ENCODE data around the gene ARAP1. TPM values are rescaled to one million over a fixed set of nuclear protein-coding genes. Genes with fewer than 3 reads are reported as not detected.

The ARAP1 gene
- total and polyA plus RNA-seq, 2 donors (not counting 3 experiments of a cell fraction or from before 2014, with no cell fraction given): 36.8 to 66.2 TPM

DNA sequence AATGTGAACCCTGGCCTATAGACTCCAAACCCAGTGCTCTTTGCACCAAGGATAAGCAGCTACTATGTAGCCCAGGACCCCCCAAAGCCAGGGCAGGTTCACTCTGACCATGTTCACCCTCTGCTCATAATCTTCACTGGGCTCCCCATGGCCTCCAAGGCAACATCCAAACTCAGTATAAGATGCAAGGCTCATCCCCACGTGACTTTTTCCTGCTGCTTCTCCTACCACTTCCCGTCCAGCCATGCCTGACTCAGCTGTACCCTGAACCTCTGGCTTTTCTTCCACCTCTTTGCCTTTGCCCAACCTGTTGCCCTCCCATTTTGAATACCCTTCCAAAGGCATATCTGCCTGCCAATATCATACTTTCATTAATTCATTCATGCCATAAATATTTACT, 105.7 kb downstream of the ARAP1 start:
- dilution Hi-C loops (cut with MboI; ENCODE audit: extremely low pct_ligation_motif_present, low sequenced_read_pairs): no loop called here

DNA sequence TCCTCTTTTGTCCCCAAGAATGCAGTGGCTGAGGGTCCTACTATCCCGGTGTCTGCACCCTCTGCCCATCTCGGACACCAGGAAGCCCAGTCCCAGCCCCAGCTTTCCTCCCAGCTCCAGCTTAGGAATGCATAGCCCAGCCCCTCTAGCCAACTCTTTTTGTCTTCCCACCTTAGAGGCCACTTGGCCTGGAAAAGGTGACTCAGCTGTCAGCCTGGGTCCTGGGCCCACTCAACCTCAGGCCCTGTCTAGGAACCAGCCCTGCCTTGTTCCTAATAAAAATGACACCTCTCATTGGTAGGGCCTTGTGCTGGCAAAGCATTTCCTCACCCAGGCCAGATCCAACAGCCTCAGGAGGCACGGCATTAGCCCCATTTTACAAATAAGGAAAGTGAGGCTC, 106.2 kb downstream of the ARAP1 start:
- Histone ChIP-seq H3K9me3 (replicated peaks; ENCODE audit: control insufficient read depth, insufficient read depth, low read length) (no peaks in the 10 kb centered on the region), H3K36me3 (ENCODE audit: control insufficient read depth in 2 of 2, extremely low read depth in 1 of 2, insufficient read depth in 2 of 2, low read length in 2 of 2) (no peaks in the 10 kb centered on the region), H4K20me1 (replicated peaks; ENCODE audit: control insufficient read depth, extremely low read depth, insufficient read depth, low read length) (no peaks in the 10 kb centered on the region), H3K27ac (ENCODE audit: insufficient read depth, low read depth, low read length) (no peak overlapping the region), H3K4me2 (ENCODE audit: insufficient read depth, low read length) (no peak overlapping the region), H3K9ac (replicated peaks; ENCODE audit: extremely low read depth, insufficient read depth, low read length) (no peak overlapping the region), H3K27me3 (ENCODE audit: control insufficient read depth in 2 of 2, insufficient read depth in 2 of 2, low read length in 2 of 2) (peaks cover 0 to 2% of the 10 kb centered on the region in 2 experiments), H3K4me3 (replicated peaks in 1 of 3; ENCODE audit: insufficient read depth in 1 of 3, low read depth in 1 of 3, low read length in 3 of 3) (no peak overlapping the region), H3K79me2 (ENCODE audit: control insufficient read depth, insufficient read depth, low read length) (no peaks in the 10 kb centered on the region), H2AFZ (ENCODE audit: low read depth, low read length) (no peak overlapping the region), H3K4me1 (ENCODE audit: control insufficient read depth, extremely low read depth, insufficient read depth, low read length) (peaks cover 7% of the 10 kb centered on the region), H3K9me1 (replicated peaks; ENCODE audit: control insufficient read depth, extremely low read depth, insufficient read depth, low read length) (no peaks in the 10 kb centered on the region)
- DNase-seq (ENCODE audit: low read depth, low spot score): no peak
- CTCF ChIA-PET: interaction anchor here (0.6 to 6.6 kb wide), 8 partner anchors 10 to 175 kb away, joined by 3 to 166 read pairs (median 5); no protein-coding TSS in a partner anchor
- intact Hi-C loops (cut with micrococcal nuclease): no loop called here
- POLR2A ChIA-PET: no interaction called here
- BruUV-seq (replicated peaks): no TSS peak
- TF ChIP-seq MYC (IDR thresholded peaks at IDR 0.05; ENCODE audit: low read depth, low read length): no peak
- TF ChIP-seq, protein P1, sequence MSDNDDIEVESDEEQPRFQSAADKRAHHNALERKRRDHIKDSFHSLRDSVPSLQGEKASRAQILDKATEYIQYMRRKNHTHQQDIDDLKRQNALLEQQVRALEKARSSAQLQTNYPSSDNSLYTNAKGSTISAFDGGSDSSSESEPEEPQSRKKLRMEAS (IDR thresholded peaks at IDR 0.05; ENCODE audit: insufficient read depth, insufficient read length): no peak
- no peak for TF ChIP-seq POLR2AphosphoS5 (IDR thresholded peaks at IDR 0.05; ENCODE audit: insufficient read depth, low read depth, low read length)
- TF ChIP-seq EZH2 (IDR thresholded peaks at IDR 0.05; ENCODE audit: borderline replicate concordance, low read depth, low read length, severe bottlenecking): no peak
- TF ChIP-seq, protein P2, sequence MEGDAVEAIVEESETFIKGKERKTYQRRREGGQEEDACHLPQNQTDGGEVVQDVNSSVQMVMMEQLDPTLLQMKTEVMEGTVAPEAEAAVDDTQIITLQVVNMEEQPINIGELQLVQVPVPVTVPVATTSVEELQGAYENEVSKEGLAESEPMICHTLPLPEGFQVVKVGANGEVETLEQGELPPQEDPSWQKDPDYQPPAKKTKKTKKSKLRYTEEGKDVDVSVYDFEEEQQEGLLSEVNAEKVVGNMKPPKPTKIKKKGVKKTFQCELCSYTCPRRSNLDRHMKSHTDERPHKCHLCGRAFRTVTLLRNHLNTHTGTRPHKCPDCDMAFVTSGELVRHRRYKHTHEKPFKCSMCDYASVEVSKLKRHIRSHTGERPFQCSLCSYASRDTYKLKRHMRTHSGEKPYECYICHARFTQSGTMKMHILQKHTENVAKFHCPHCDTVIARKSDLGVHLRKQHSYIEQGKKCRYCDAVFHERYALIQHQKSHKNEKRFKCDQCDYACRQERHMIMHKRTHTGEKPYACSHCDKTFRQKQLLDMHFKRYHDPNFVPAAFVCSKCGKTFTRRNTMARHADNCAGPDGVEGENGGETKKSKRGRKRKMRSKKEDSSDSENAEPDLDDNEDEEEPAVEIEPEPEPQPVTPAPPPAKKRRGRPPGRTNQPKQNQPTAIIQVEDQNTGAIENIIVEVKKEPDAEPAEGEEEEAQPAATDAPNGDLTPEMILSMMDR (IDR thresholded peaks at IDR 0.05; ENCODE audit: extremely low read depth in 1 of 2, insufficient read depth in 1 of 2, low read depth in 1 of 2, low read length in 2 of 2): no peak
- TF ChIP-seq POLR2A (IDR thresholded peaks at IDR 0.05; ENCODE audit: low read depth, low read length): no peak
- no peak for TF ChIP-seq FOS (IDR thresholded peaks at IDR 0.05; ENCODE audit: borderline replicate concordance, insufficient read depth, low read length)
- TF ChIP-seq JUN (IDR thresholded peaks at IDR 0.05; ENCODE audit: borderline replicate concordance, insufficient read depth, insufficient read length, low read depth): no peak
- TF ChIP-seq GATA2 (IDR thresholded peaks at IDR 0.05; ENCODE audit: insufficient read depth, insufficient read length, low read depth, low read length): no peak
- dilution Hi-C loops (cut with MboI; ENCODE audit: extremely low pct_ligation_motif_present, low sequenced_read_pairs): no loop called here
- no peak for FAIRE-seq

More for the DNA sequence above, 105.7 kb downstream of the ARAP1 start:
- Histone ChIP-seq H3K79me2 (ENCODE audit: control insufficient read depth, insufficient read depth, low read length) (no peaks in the 10 kb centered on the region), H3K36me3 (ENCODE audit: control insufficient read depth in 2 of 2, extremely low read depth in 1 of 2, insufficient read depth in 2 of 2, low read length in 2 of 2) (no peaks in the 10 kb centered on the region), H3K4me2 (ENCODE audit: insufficient read depth, low read length) (no peak overlapping the region), H3K27ac (ENCODE audit: insufficient read depth, low read depth, low read length) (no peak overlapping the region), H3K27me3 (ENCODE audit: control insufficient read depth in 2 of 2, insufficient read depth in 2 of 2, low read length in 2 of 2) (no peaks in the 10 kb centered on the region), H3K9ac (replicated peaks; ENCODE audit: extremely low read depth, insufficient read depth, low read length) (no peak overlapping the region), H3K9me1 (replicated peaks; ENCODE audit: control insufficient read depth, extremely low read depth, insufficient read depth, low read length) (no peaks in the 10 kb centered on the region), H2AFZ (ENCODE audit: low read depth, low read length) (no peak overlapping the region), H4K20me1 (replicated peaks; ENCODE audit: control insufficient read depth, extremely low read depth, insufficient read depth, low read length) (no peaks in the 10 kb centered on the region), H3K9me3 (replicated peaks; ENCODE audit: control insufficient read depth, insufficient read depth, low read length) (no peaks in the 10 kb centered on the region), H3K4me3 (replicated peaks in 1 of 3; ENCODE audit: insufficient read depth in 1 of 3, low read depth in 1 of 3, low read length in 3 of 3) (no peak overlapping the region), H3K4me1 (ENCODE audit: control insufficient read depth, extremely low read depth, insufficient read depth, low read length) (peaks cover 7% of the 10 kb centered on the region)
- TF ChIP-seq, protein P1 (IDR thresholded peaks at IDR 0.05; ENCODE audit: insufficient read depth, insufficient read length): no peak
- ChIA-PET CTCF (interaction anchor here (0.6 to 6.6 kb wide), 7 partner anchors 11 to 176 kb away, joined by 3 to 166 read pairs (median 4); no protein-coding TSS in a partner anchor), POLR2A (no interaction called here)
- DNase-seq (ENCODE audit: low read depth, low spot score) (no peak), FAIRE-seq (no peak)
- BruUV-seq (replicated peaks): no TSS peak
- intact Hi-C loops (cut with micrococcal nuclease): no loop called here
